Ectodermal cell (in vitro differentiated cells): ENCODE results near the gene FLNA.
A peak's percentile ranks its signal among the peaks of the same experiment; 100 is the strongest.
"Not testable (repeated sequence)": the region's sequence is repeated elsewhere in the genome, so short reads cannot be mapped to it uniquely, and the experiment has no call there.

Source experiments
- H3K27ac ChIP-seq: 2 replicates; pipeline ENCODE4 v1.7.0; 2013; ENCODE audit warnings: mild to moderate bottlenecking, low read depth, low read length; ENCODE audit not compliant: insufficient read depth, poor library complexity, severe bottlenecking
- H3K27me3 ChIP-seq: 2 replicates; pipeline ENCODE4 v1.7.0; 2013; ENCODE audit warnings: mild to moderate bottlenecking, low read length; ENCODE audit not compliant: insufficient read depth, control insufficient read depth, poor library complexity, severe bottlenecking
- H3K36me3 ChIP-seq: one replicate; pipeline ENCODE4 v1.7.0; 2013; ENCODE audit warnings: low read length; ENCODE audit not compliant: control insufficient read depth, insufficient read depth
- H3K4me1 ChIP-seq: one replicate; pipeline ENCODE4 v1.7.0; 2013; ENCODE audit warnings: low read length; ENCODE audit not compliant: control insufficient read depth, insufficient read depth
- H3K4me3 ChIP-seq: 2 replicates; pipeline ENCODE4 v1.7.0; 2013; ENCODE audit warnings: low read depth, low read length, control low read depth; ENCODE audit not compliant: insufficient read depth
- H3K9me3 ChIP-seq: 2 replicates; pipeline ENCODE4 v1.7.0; 2013; ENCODE audit warnings: mild to moderate bottlenecking, low read length, moderate library complexity; ENCODE audit not compliant: control insufficient read depth
- WGBS, 2 experiments: methylation state at CpG; one replicate each; pipeline ENCODE4 v1.1.7; 2013; ENCODE audit warnings: missing lambda C conversion rate in 2 of 2; 5-methylcytosine and 5-hydroxymethylcytosine counted together

FLNA gene

GRCh38 chrX:154308108-154308946 is 66.1 kb downstream of the FLNA start:
- peaks cover 10% of the 10 kb centered on the region for H3K4me1 ChIP-seq
- H3K36me3 ChIP-seq: no peaks in the 10 kb centered on the region
- H3K27ac ChIP-seq: no peak overlapping the region
- WGBS, 2 experiments: 67 to 68% methylated on average over 9 of the region's 9 CpGs
- no peaks in the 10 kb centered on the region for H3K9me3 ChIP-seq
- no peaks in the 10 kb centered on the region for H3K27me3 ChIP-seq
- H3K4me3 ChIP-seq: no peak overlapping the region

DNA sequence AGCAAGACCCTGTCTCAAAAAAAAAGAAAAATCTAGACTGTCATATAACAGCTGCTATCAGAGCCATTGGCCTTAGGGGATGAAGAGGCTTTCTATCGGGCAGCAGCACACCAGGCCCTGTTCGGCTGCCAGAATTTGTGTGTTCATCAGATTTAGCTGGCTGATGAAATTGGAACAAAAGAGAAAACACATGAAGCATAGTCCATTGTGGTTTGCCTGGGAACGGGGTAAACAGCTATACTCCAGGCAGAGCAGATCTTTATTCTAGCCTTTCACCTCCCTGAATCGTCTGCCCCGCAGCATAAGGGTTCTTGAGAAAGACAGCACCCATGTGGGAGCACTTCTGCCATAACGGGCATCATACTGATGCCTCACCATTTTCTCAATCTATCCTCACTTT is 67.2 kb downstream of the FLNA start:
- H3K9me3 ChIP-seq: no peaks in the 10 kb centered on the region
- WGBS, 2 experiments: 94 to 95% methylated on average over 6 of the region's 6 CpGs
- no peaks in the 10 kb centered on the region for H3K27me3 ChIP-seq
- no peaks in the 10 kb centered on the region for H3K36me3 ChIP-seq
- H3K4me1 ChIP-seq: peaks cover 10% of the 10 kb centered on the region
- H3K27ac ChIP-seq: no peak overlapping the region
- H3K4me3 ChIP-seq: no peak overlapping the region

GRCh38 chrX:154305541-154306205 is 68.8 kb downstream of the FLNA start:
- H3K4me1 ChIP-seq: peaks cover 10% of the 10 kb centered on the region

GRCh38 chrX:154304846-154305245 is 69.6 kb downstream of the FLNA start:
- no peaks in the 10 kb centered on the region for H3K9me3 ChIP-seq
- H3K27me3 ChIP-seq: no peaks in the 10 kb centered on the region
- peak overlapping the region; percentile 55 for H3K27ac ChIP-seq
- H3K36me3 ChIP-seq: no peaks in the 10 kb centered on the region
- peaks cover 10% of the 10 kb centered on the region for H3K4me1 ChIP-seq
- WGBS, 2 experiments: 58 to 65% methylated on average over 9 to 10 of the region's 10 CpGs
- H3K4me3 ChIP-seq: no peak overlapping the region

More at GRCh38 chrX:154305541-154306205, 68.8 kb downstream of the FLNA start:
- Histone ChIP-seq H3K27ac (no peak overlapping the region), H3K36me3 (no peaks in the 10 kb centered on the region), H3K27me3 (no peaks in the 10 kb centered on the region), H3K4me3 (no peak overlapping the region), H3K9me3 (no peaks in the 10 kb centered on the region)
- WGBS, 2 experiments: 89 to 94% methylated on average over 11 of the region's 11 CpGs

DNA sequence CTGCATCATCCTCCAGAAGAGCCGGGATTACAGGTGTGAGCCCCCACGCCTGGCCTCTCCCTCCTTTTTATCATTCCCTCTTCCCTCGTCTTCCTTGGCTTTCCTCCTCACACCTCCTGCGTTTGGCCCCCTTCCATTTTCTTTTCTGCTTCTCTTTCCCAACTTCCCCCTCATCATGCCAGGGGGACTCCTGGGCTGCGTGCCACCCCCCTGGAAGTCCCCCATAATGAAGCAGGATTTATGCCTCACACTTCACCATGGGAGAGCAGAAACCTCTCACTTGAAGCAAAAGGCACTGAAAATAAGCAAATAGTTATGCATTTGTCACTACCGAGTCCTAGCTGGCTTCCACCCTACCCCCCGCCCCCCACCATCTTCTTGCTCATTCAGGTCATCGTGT is 71.0 kb downstream of the FLNA start:
- no peak overlapping the region for H3K4me3 ChIP-seq
- no peaks in the 10 kb centered on the region for H3K27me3 ChIP-seq

DNA sequence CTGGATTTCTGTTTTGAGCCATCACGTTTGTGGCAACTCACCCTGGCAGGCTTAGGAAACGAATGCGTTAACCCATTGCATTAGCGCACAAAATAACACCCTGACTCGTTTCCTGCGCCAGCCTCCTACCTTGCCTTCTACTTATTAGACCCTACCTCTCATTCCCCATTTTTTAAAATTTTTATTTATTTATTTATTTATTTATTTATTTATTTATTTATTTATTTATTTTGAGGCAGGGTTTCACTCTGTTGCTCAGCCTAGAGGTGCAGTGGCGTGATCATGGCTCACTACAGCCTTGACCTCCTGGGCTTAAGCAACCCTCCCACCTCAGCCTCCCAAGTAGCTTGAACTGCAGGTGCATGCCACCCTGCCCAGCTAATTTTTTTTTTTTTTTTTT is 71.4 kb downstream of the FLNA start:
- WGBS, 2 experiments: 91 to 94% methylated on average over 7 of the region's 7 CpGs

More for the DNA sequence above, 71.0 kb downstream of the FLNA start:
- WGBS, 2 experiments: 90% methylated on average over 8 of the region's 8 CpGs
- Histone ChIP-seq H3K27ac (no peak overlapping the region), H3K9me3 (no peaks in the 10 kb centered on the region), H3K4me1 (peaks cover 10% of the 10 kb centered on the region), H3K36me3 (no peaks in the 10 kb centered on the region)

DNA sequence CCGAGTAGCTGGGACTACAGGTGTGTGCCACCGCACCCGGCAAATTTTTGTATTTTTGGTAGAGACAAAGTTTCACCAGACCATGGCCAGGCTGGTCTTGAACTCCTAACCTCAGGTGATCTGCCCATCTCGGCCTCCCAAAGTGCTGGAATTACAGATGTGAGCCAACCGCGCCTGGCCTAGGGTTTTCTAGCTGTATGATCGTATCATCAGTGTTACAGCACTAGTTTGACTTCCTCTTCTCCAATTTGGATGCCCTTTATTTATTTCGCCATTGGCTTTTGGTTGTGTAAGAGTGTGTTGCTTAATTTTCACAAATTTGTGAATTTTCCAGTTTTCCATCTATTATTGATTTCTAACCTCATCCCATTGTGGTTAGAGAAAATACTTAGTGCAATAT is 73.6 kb downstream of the FLNA start:
- no peaks in the 10 kb centered on the region for H3K9me3 ChIP-seq
- H3K36me3 ChIP-seq: no peaks in the 10 kb centered on the region
- 94 to 96% methylated on average over 7 of the region's 8 CpGs for WGBS, 2 experiments

More for the DNA sequence above, 71.4 kb downstream of the FLNA start:
- H3K4me1 ChIP-seq: peaks cover 10% of the 10 kb centered on the region
- H3K27ac ChIP-seq, H3K36me3 ChIP-seq, H3K4me3 ChIP-seq, H3K27me3 ChIP-seq, H3K9me3 ChIP-seq: not testable (repeated sequence)

More for the DNA sequence above, 73.6 kb downstream of the FLNA start:
- H3K4me1 ChIP-seq: peaks cover 10% of the 10 kb centered on the region
- no peaks in the 10 kb centered on the region for H3K27me3 ChIP-seq
- no peak overlapping the region for H3K4me3 ChIP-seq
- no peak overlapping the region for H3K27ac ChIP-seq
